Smooth muscle cell (in vitro differentiated cells): ENCODE data around the gene TXNRD2. TPM values are rescaled to one million over a fixed set of nuclear protein-coding genes. Genes with fewer than 3 reads are reported as not detected.

Experiments used
- DNase-seq: peaks from one replicate; lab custom pipeline; 2025; ENCODE audit not compliant: unreplicated experiment; lab: John Stamatoyannopoulos, UW
- H2AFZ ChIP-seq: fragments of 200-600 bp; sonication (generic); 2 replicates; pipeline ENCODE4 v1.6.0; 2016; ENCODE audit warnings: antibody characterized with exemption, low read depth, mild to moderate bottlenecking
- H3F3A ChIP-seq: fragments of 200-600 bp; sonication (generic); 2 replicates; pipeline ENCODE4 v1.6.0; 2017; ENCODE audit warnings: antibody characterized with exemption, low read depth
- H3K27ac ChIP-seq: fragments of 200-600 bp; sonication (generic); 2 replicates; pipeline ENCODE4 v1.5.1; 2016; ENCODE audit warnings: low read depth, mild to moderate bottlenecking
- H3K27me3 ChIP-seq: fragments of 200-600 bp; sonication (generic); 2 replicates; pipeline ENCODE4 v1.6.1; 2016; ENCODE audit warnings: low read depth, mild to moderate bottlenecking
- H3K36me3 ChIP-seq: fragments of 200-600 bp; sonication (generic); 2 replicates; pipeline ENCODE4 v1.5.1; 2016; ENCODE audit warnings: low read depth
- H3K4me1 ChIP-seq: fragments of 200-600 bp; sonication (generic); 2 replicates; pipeline ENCODE4 v1.5.1; 2016; ENCODE audit warnings: low read depth
- H3K4me2 ChIP-seq: fragments of 200-600 bp; sonication (generic); 2 replicates; pipeline ENCODE4 v1.6.0; 2016; ENCODE audit warnings: mild to moderate bottlenecking
- H3K4me3 ChIP-seq: fragments of 200-600 bp; sonication (generic); 2 replicates; pipeline ENCODE4 v1.5.1; 2016; ENCODE audit warnings: mild to moderate bottlenecking
- H3K79me2 ChIP-seq: fragments of 200-600 bp; sonication (generic); 2 replicates; pipeline ENCODE4 v1.6.0; 2016; ENCODE audit warnings: low read depth, mild to moderate bottlenecking
- H3K9ac ChIP-seq: fragments of 200-600 bp; sonication (generic); 2 replicates; pipeline ENCODE4 v1.6.0; 2016; ENCODE audit warnings: low read depth
- H3K9me3 ChIP-seq: fragments of 200-600 bp; sonication (generic); replicated peaks from 2 replicates; pipeline ENCODE4 v1.5.1; 2016; ENCODE audit warnings: low read depth
- H4K20me1 ChIP-seq: fragments of 200-600 bp; sonication (generic); 2 replicates; pipeline ENCODE4 v1.6.0; 2016; ENCODE audit warnings: low read depth
- CTCF ChIP-seq: fragments of 200-600 bp; sonication (generic); IDR thresholded peaks from 2 replicates; pipeline ENCODE4 v1.5.1; 2017; ENCODE audit warnings: borderline replicate concordance, mild to moderate bottlenecking, antibody characterized with exemption; ENCODE audit not compliant: insufficient read depth, poor library complexity, severe bottlenecking
- WGBS: methylation state at CpG from one replicate; pipeline ENCODE4 v1.1.7; 2016; ENCODE audit warnings: low lambda C conversion rate; 5-methylcytosine and 5-hydroxymethylcytosine counted together
- polyA plus RNA-seq: library from polyadenylated mRNA; unstranded; fragments of >200 nt; fragmentation: Nextera tagmentation; extraction: Ambion mirVana; gene quantifications from 2 replicates; pipeline ENCODE4 v1.2.1, GENCODE V29; 2016
- total RNA-seq: library from RNA; depleted of rRNA; stranded (reverse); fragments of >200 nt; gene quantifications from 2 replicates; pipeline ENCODE4 v1.2.3, GENCODE V29; 2014

TXNRD2 gene
- total and polyA plus RNA-seq, 2 experiments from 2014 or later = 3.2 TPM; not detected in 1

GRCh38 chr22:19977296-19978243 is 36.0 kb upstream of the TXNRD2 start:
- H3F3A ChIP-seq = no peaks in the 10 kb centered on the region
- H4K20me1 ChIP-seq = no peaks in the 10 kb centered on the region
- H3K79me2 ChIP-seq = no peaks in the 10 kb centered on the region
- H3K27me3 ChIP-seq = no peaks in the 10 kb centered on the region
- no peak for TF ChIP-seq CTCF
- no peak overlapping the region for H3K9ac ChIP-seq
- peaks cover 6% of the 10 kb centered on the region for H3K4me1 ChIP-seq
- H3K4me3 ChIP-seq = no peak overlapping the region
- DNase-seq = no peak
- H3K36me3 ChIP-seq = no peaks in the 10 kb centered on the region
- H2AFZ ChIP-seq = no peak overlapping the region
- no peak overlapping the region for H3K4me2 ChIP-seq
- WGBS = 92% methylated on average over 29 of the region's 32 CpGs
- no peaks in the 10 kb centered on the region for H3K9me3 ChIP-seq
- no peak overlapping the region for H3K27ac ChIP-seq

- no peak overlapping the region for H3K4me3 ChIP-seq
- H3K27ac ChIP-seq = no peak overlapping the region
- DNase-seq = no peak
- H3K9me3 ChIP-seq = no peaks in the 10 kb centered on the region
- no peaks in the 10 kb centered on the region for H4K20me1 ChIP-seq
- H2AFZ ChIP-seq = no peak overlapping the region
- no peaks in the 10 kb centered on the region for H3K36me3 ChIP-seq
- H3K4me1 ChIP-seq = peaks cover 6% of the 10 kb centered on the region
- 93% methylated on average over 3 of the region's 3 CpGs for WGBS
- H3F3A ChIP-seq = no peaks in the 10 kb centered on the region
- TF ChIP-seq CTCF = no peak
- H3K27me3 ChIP-seq = no peaks in the 10 kb centered on the region
- no peak overlapping the region for H3K4me2 ChIP-seq
- H3K9ac ChIP-seq = no peak overlapping the region
- no peaks in the 10 kb centered on the region for H3K79me2 ChIP-seq
Measured at GRCh38 chr22:19976671-19977070, 35.1 kb upstream of the TXNRD2 start.

- WGBS = 91% methylated on average over 4 of the region's 4 CpGs
- Histone ChIP-seq H3K9me3 (no peaks in the 10 kb centered on the region), H3K27ac (no peak overlapping the region), H3K4me2 (no peak overlapping the region), H3K79me2 (no peaks in the 10 kb centered on the region), H3K9ac (no peak overlapping the region), H4K20me1 (no peaks in the 10 kb centered on the region), H3K4me1 (peaks cover 6% of the 10 kb centered on the region), H3K27me3 (no peaks in the 10 kb centered on the region), H2AFZ (no peak overlapping the region), H3F3A (no peaks in the 10 kb centered on the region), H3K36me3 (no peaks in the 10 kb centered on the region), H3K4me3 (no peak overlapping the region)
- no peak for TF ChIP-seq CTCF
- no peak for DNase-seq
Measured at GRCh38 chr22:19975707-19976035, 34.1 kb upstream of the TXNRD2 start.
